ENCODE data around the gene AUTS2.

AUTS2 gene

DNA sequence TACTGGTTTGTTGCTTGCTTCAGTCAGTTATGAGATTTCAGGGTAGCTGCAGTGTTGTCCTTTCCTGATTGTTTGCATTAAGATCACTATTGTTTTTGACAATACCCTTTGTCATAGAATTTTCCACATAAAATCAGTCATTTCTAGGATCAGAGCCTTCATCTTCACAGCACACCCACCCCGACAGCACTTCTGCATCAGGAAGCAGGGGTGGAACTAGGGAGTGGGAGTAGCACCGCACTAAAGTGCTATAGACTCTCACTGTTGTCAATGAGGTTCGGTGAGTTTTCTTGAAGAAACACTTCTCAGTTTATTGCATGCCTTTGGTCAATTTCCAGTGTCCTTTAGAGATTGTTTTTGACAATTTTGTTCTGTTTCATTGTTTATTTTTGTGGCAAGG is 632.5 kb downstream of the AUTS2 start:
- H3K4me3 ChIP-seq (ENCODE audit: insufficient read depth, low read depth, low read length, poor library complexity, severe bottlenecking): no peak overlapping the region
- no peaks in the 10 kb centered on the region for H3K4me1 ChIP-seq (ENCODE audit: control insufficient read depth, insufficient read depth, low read length, poor library complexity, severe bottlenecking)
- H3K36me3 ChIP-seq (ENCODE audit: control insufficient read depth, insufficient read depth, low read length): no peaks in the 10 kb centered on the region
- H3K9me3 ChIP-seq (ENCODE audit: control insufficient read depth, low read length): no peaks in the 10 kb centered on the region
- no peak overlapping the region for H3K27ac ChIP-seq (ENCODE audit: insufficient read depth, low read length, poor library complexity, severe bottlenecking)
- no peak for DNase-seq
- H3K27me3 ChIP-seq (replicated peaks; ENCODE audit: control insufficient read depth, insufficient read depth, low read length, poor library complexity, severe bottlenecking): no peaks in the 10 kb centered on the region

DNA sequence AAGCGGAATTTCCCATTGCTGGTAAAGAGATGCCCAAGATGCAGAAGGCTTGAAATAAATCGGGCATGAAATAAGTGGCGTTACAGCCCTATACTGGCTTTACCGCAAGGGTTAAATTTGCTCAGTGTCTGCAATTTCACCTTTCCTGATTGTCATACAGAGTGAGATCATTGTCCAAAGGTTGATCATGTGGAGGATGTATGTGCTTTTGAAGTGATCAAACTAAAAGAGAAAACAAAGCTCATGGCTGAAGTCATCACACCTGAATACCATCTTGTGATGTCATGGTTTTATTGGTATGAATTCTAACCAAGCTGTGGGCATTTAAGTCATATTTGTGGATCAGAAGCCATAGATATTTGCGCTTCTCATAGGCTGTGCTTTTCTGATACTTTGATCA is 635.5 kb downstream of the AUTS2 start:
- H3K4me3 ChIP-seq (ENCODE audit: insufficient read depth, low read depth, low read length, poor library complexity, severe bottlenecking): no peak overlapping the region
- no peaks in the 10 kb centered on the region for H3K27me3 ChIP-seq (replicated peaks; ENCODE audit: control insufficient read depth, insufficient read depth, low read length, poor library complexity, severe bottlenecking)
- no peaks in the 10 kb centered on the region for H3K36me3 ChIP-seq (ENCODE audit: control insufficient read depth, insufficient read depth, low read length)
- no peaks in the 10 kb centered on the region for H3K4me1 ChIP-seq (ENCODE audit: control insufficient read depth, insufficient read depth, low read length, poor library complexity, severe bottlenecking)
- no peak overlapping the region for H3K27ac ChIP-seq (ENCODE audit: insufficient read depth, low read length, poor library complexity, severe bottlenecking)
- no peak for DNase-seq
- H3K9me3 ChIP-seq (ENCODE audit: control insufficient read depth, low read length): no peaks in the 10 kb centered on the region

DNA sequence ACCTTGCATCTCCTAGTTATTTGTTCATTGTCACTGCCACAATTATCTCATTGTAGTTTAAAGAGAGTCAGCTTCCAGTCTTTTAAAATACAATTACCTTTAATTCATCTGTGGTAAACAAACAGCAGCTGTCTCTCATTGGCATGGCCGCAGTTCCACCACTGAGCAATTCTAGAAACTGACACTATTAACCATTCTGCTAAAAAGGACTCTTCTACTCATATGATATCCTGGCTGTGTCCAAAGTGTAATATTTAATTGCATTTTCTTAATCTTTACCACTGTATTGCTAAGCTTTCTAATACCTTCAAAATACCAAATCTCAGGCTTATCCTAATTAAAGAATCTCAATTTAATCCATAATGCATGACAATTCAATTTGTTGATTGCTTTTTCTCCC is 639.0 kb downstream of the AUTS2 start:
- H3K36me3 ChIP-seq (ENCODE audit: control insufficient read depth, insufficient read depth, low read length): no peaks in the 10 kb centered on the region
- no peaks in the 10 kb centered on the region for H3K27me3 ChIP-seq (replicated peaks; ENCODE audit: control insufficient read depth, insufficient read depth, low read length, poor library complexity, severe bottlenecking)
- H3K4me3 ChIP-seq (ENCODE audit: insufficient read depth, low read depth, low read length, poor library complexity, severe bottlenecking): no peak overlapping the region
- H3K27ac ChIP-seq (ENCODE audit: insufficient read depth, low read length, poor library complexity, severe bottlenecking): no peak overlapping the region
- H3K4me1 ChIP-seq (ENCODE audit: control insufficient read depth, insufficient read depth, low read length, poor library complexity, severe bottlenecking): no peaks in the 10 kb centered on the region
- no peaks in the 10 kb centered on the region for H3K9me3 ChIP-seq (ENCODE audit: control insufficient read depth, low read length)
- no peak for DNase-seq

DNA sequence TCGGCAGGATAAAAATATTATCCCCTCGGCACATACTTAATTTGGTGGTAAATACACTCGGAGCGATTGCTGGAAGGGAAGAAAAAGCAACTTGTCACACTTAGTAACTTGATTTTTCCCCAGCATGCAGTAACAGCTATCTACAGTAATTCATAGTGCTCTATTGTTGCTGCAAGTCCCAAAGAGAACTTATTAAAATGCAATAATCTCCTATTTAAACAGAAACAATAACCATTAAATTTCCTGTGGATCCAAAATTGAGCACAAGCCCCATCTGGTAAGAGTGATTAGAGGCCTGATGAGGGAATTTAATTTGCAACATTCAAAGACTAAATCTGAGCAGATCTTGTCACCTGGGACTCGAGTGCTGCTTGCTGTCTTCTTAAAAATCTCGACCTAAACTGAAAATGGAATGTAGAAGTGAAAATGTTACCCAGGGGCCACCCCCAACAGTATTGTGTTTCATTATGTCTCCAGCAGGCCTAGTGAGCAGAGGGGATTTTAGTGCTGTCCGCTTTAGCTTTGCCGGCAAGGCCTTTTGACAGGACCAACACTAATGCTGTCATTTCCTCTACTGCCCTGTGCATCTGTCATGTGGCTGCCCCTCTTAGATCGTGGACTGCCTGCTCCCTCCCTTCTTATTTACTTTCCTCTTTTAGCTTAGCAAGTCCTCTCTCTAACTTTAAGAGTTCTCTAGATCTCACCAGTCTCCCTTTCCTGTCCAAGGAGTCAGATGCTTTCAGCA is 639.7 kb downstream of the AUTS2 start:
- DNase-seq: no peak
- no peak overlapping the region for H3K27ac ChIP-seq (ENCODE audit: insufficient read depth, low read length, poor library complexity, severe bottlenecking)
- no peak overlapping the region for H3K4me3 ChIP-seq (ENCODE audit: insufficient read depth, low read depth, low read length, poor library complexity, severe bottlenecking)
- no peaks in the 10 kb centered on the region for H3K27me3 ChIP-seq (replicated peaks; ENCODE audit: control insufficient read depth, insufficient read depth, low read length, poor library complexity, severe bottlenecking)
- H3K9me3 ChIP-seq (ENCODE audit: control insufficient read depth, low read length): no peaks in the 10 kb centered on the region
- H3K36me3 ChIP-seq (ENCODE audit: control insufficient read depth, insufficient read depth, low read length): no peaks in the 10 kb centered on the region
- H3K4me1 ChIP-seq (ENCODE audit: control insufficient read depth, insufficient read depth, low read length, poor library complexity, severe bottlenecking): no peaks in the 10 kb centered on the region

DNA sequence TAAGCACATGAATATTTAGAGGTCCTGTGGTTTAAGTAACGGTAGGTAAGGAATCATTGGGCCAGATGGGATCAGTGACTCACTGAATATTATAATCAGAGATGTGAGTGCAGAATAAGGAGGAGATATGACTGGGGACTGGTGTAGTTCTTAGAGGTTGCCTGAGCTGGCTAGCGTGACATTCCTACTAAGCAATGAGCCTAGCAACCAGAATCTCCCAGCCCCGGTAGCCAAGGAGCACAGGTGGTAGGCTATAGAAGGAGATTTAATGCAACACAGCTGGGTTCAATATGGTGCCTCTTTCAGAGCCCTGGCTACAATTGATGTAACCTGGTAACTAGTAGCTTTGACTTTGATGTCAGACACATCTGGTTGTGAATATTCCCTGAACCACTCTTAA is 641.6 kb downstream of the AUTS2 start:
- H3K4me3 ChIP-seq (ENCODE audit: insufficient read depth, low read depth, low read length, poor library complexity, severe bottlenecking): no peak overlapping the region
- no peaks in the 10 kb centered on the region for H3K4me1 ChIP-seq (ENCODE audit: control insufficient read depth, insufficient read depth, low read length, poor library complexity, severe bottlenecking)
- H3K36me3 ChIP-seq (ENCODE audit: control insufficient read depth, insufficient read depth, low read length): no peaks in the 10 kb centered on the region
- no peak for DNase-seq
- H3K27ac ChIP-seq (ENCODE audit: insufficient read depth, low read length, poor library complexity, severe bottlenecking): no peak overlapping the region
- H3K27me3 ChIP-seq (replicated peaks; ENCODE audit: control insufficient read depth, insufficient read depth, low read length, poor library complexity, severe bottlenecking): no peaks in the 10 kb centered on the region
- no peaks in the 10 kb centered on the region for H3K9me3 ChIP-seq (ENCODE audit: control insufficient read depth, low read length)

DNA sequence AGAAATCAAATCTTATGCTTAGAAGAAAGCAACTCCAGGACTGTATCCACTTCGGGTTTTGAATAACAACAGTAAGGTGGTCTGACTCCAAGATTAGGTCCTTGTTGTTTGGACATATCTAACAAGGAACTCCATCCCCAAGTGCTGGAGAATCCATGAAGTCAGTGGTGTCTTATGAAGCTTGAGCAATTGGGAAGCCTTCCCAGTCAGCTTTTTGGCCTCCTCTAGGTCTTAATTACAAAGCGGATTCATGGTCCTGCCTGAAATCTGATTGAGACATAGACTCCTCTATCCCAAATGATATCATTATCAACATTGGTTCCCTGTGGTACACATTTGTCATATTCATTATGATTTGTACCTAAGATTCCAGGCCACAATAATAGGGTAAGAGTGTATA is 642.6 kb downstream of the AUTS2 start:
- Histone ChIP-seq H3K36me3 (ENCODE audit: control insufficient read depth, insufficient read depth, low read length) (no peaks in the 10 kb centered on the region), H3K4me3 (ENCODE audit: insufficient read depth, low read depth, low read length, poor library complexity, severe bottlenecking) (no peak overlapping the region), H3K27me3 (replicated peaks; ENCODE audit: control insufficient read depth, insufficient read depth, low read length, poor library complexity, severe bottlenecking) (no peaks in the 10 kb centered on the region), H3K27ac (ENCODE audit: insufficient read depth, low read length, poor library complexity, severe bottlenecking) (no peak overlapping the region), H3K4me1 (ENCODE audit: control insufficient read depth, insufficient read depth, low read length, poor library complexity, severe bottlenecking) (no peaks in the 10 kb centered on the region), H3K9me3 (ENCODE audit: control insufficient read depth, low read length) (no peaks in the 10 kb centered on the region)
- no peak for DNase-seq

DNA sequence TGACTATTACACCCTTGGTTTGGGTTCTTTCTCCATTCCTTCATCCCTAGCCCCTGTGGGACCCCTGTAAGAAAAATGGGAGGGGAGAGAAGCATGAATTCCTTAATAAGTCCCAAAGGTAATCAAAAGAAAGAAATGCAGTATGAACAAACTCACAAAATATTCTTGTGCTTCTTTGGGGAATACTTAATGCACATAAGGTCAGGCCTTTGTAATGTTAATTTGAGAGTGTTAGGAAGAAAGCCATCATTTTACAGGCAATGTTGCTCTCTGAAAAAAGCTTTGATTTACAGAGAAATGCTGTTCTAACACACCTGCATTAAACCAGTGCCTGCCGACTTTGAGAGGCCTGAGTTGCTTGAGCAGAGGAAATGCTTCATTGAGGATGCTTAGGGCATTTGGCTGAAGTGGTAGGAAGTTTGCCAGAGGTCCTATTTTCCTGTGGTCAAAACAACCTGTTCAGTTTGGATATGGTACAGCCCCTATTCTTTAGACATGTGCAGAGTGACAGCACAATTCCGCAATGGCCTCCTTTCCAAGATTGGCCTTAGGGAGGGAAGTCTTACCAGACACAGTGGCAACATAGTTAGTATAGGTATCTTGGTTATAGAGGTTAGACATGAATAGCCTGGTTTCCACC is 643.4 kb downstream of the AUTS2 start:
- H3K27ac ChIP-seq (ENCODE audit: insufficient read depth, low read length, poor library complexity, severe bottlenecking): no peak overlapping the region
- no peaks in the 10 kb centered on the region for H3K36me3 ChIP-seq (ENCODE audit: control insufficient read depth, insufficient read depth, low read length)
- no peak for DNase-seq
- H3K4me1 ChIP-seq (ENCODE audit: control insufficient read depth, insufficient read depth, low read length, poor library complexity, severe bottlenecking): no peaks in the 10 kb centered on the region
- no peaks in the 10 kb centered on the region for H3K27me3 ChIP-seq (replicated peaks; ENCODE audit: control insufficient read depth, insufficient read depth, low read length, poor library complexity, severe bottlenecking)
- H3K9me3 ChIP-seq (ENCODE audit: control insufficient read depth, low read length): no peaks in the 10 kb centered on the region
- no peak overlapping the region for H3K4me3 ChIP-seq (ENCODE audit: insufficient read depth, low read depth, low read length, poor library complexity, severe bottlenecking)

DNA sequence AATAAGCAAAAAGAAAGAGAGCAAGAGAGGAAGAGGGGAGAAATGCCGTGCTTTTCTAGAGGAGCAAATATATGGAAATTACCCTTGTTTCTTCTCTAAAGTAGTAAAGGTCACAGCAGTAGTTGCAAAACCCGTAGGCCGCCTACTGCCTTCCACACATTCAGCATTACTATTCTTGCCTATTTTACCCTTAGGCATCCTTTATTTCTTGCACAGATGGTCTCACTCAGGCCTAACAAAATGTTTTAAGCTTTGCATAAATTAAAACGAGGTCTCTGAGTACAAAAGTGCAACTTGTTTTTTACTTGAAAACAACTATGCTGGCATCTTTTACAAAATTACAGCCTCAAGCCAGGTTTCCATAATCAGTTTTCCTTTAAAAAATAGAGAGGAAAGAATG is 644.6 kb downstream of the AUTS2 start:
- H3K27ac ChIP-seq (ENCODE audit: insufficient read depth, low read length, poor library complexity, severe bottlenecking): no peak overlapping the region
- H3K36me3 ChIP-seq (ENCODE audit: control insufficient read depth, insufficient read depth, low read length): no peaks in the 10 kb centered on the region
- H3K4me3 ChIP-seq (ENCODE audit: insufficient read depth, low read depth, low read length, poor library complexity, severe bottlenecking): no peak overlapping the region
- no peaks in the 10 kb centered on the region for H3K4me1 ChIP-seq (ENCODE audit: control insufficient read depth, insufficient read depth, low read length, poor library complexity, severe bottlenecking)
- DNase-seq: no peak
- no peaks in the 10 kb centered on the region for H3K27me3 ChIP-seq (replicated peaks; ENCODE audit: control insufficient read depth, insufficient read depth, low read length, poor library complexity, severe bottlenecking)
- H3K9me3 ChIP-seq (ENCODE audit: control insufficient read depth, low read length): no peaks in the 10 kb centered on the region

DNA sequence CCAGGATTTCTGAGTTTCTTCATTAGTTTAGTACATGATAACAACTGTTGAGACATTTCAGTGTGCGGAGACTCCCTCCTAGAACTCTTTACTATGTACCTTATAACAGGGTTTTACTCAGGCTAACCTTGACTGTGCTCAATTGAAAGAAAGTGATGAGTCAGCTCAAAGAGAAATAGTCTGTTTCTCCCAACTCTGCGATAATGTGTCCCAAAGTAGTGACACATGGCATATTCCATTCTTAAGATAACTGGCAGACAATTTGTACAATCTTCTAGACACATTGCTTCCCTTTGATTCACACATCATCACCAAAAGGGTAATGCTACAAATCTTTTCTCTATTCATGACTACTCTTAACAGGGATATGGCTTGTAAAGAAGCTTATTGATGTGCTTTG is 645.2 kb downstream of the AUTS2 start:
- Histone ChIP-seq H3K27me3 (replicated peaks; ENCODE audit: control insufficient read depth, insufficient read depth, low read length, poor library complexity, severe bottlenecking) (no peaks in the 10 kb centered on the region), H3K27ac (ENCODE audit: insufficient read depth, low read length, poor library complexity, severe bottlenecking) (no peak overlapping the region), H3K36me3 (ENCODE audit: control insufficient read depth, insufficient read depth, low read length) (no peaks in the 10 kb centered on the region), H3K4me1 (ENCODE audit: control insufficient read depth, insufficient read depth, low read length, poor library complexity, severe bottlenecking) (no peaks in the 10 kb centered on the region), H3K9me3 (ENCODE audit: control insufficient read depth, low read length) (no peaks in the 10 kb centered on the region), H3K4me3 (ENCODE audit: insufficient read depth, low read depth, low read length, poor library complexity, severe bottlenecking) (no peak overlapping the region)
- no peak for DNase-seq

DNA sequence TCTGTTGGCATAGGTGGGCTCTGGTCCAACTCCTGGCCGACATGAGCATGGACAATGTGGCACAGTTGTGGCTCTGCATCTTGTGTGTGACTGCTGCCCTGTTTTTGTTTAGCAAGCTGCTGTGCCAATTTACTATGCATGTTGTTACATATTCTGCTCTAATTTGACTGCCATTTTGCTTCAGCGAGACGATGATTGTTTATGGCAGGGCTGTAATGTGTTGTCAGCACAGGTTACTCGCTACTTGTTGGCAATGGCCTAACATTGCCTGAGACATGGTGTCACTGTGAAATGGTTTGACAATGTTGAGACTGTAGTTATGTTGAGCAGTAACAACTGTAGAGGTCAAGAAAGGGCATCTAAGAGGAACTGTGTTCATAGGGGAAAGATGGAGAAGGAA is 659.6 kb downstream of the AUTS2 start:
- no peaks in the 10 kb centered on the region for H3K4me1 ChIP-seq (ENCODE audit: control insufficient read depth, insufficient read depth, low read length, poor library complexity, severe bottlenecking)

More for the DNA sequence above, 659.6 kb downstream of the AUTS2 start:
- no peaks in the 10 kb centered on the region for H3K36me3 ChIP-seq (ENCODE audit: control insufficient read depth, insufficient read depth, low read length)
- no peaks in the 10 kb centered on the region for H3K9me3 ChIP-seq (ENCODE audit: control insufficient read depth, low read length)
- H3K27me3 ChIP-seq (replicated peaks; ENCODE audit: control insufficient read depth, insufficient read depth, low read length, poor library complexity, severe bottlenecking): no peaks in the 10 kb centered on the region
- no peak overlapping the region for H3K4me3 ChIP-seq (ENCODE audit: insufficient read depth, low read depth, low read length, poor library complexity, severe bottlenecking)
- no peak for DNase-seq
- no peak overlapping the region for H3K27ac ChIP-seq (ENCODE audit: insufficient read depth, low read length, poor library complexity, severe bottlenecking)
